ENCODE results near the gene CCR4. TPM values are rescaled to one million over a fixed set of nuclear protein-coding genes. Genes with fewer than 3 reads are reported as not detected.

The CCR4 gene
- total RNA-seq, 1 donor: not detected

- Histone ChIP-seq H3K36me3 (ENCODE audit: insufficient read depth, low read length) (no peaks in the 10 kb centered on the region), H3K27ac (ENCODE audit: low read depth, low read length) (no peak overlapping the region), H3K9me3 (ENCODE audit: low read depth, low read length) (no peaks in the 10 kb centered on the region), H2AFZ (ENCODE audit: low read length) (no peak overlapping the region), H4K20me1 (ENCODE audit: insufficient read depth, low read length) (no peaks in the 10 kb centered on the region), H3K79me2 (ENCODE audit: insufficient read depth, low read length) (no peaks in the 10 kb centered on the region), H3K4me3 (ENCODE audit: insufficient read depth, low read length) (no peak overlapping the region), H3K4me2 (ENCODE audit: insufficient read depth, low read length) (no peak overlapping the region), H3K27me3 (ENCODE audit: insufficient read depth, low read length) (peaks cover 3% of the 10 kb centered on the region), H3K4me1 (ENCODE audit: insufficient read depth, low read length) (no peaks in the 10 kb centered on the region)
- TF ChIP-seq CTCF (IDR thresholded peaks at IDR 0.05; ENCODE audit: extremely low read depth, low read depth, low read length): no peak
- DNase-seq (ENCODE audit: insufficient read length, low spot score, missing footprints): no peak
Observed at GRCh38 chr3:32946973-32947788, 4.3 kb upstream of the CCR4 start.

- no peaks in the 10 kb centered on the region for H4K20me1 ChIP-seq (ENCODE audit: insufficient read depth, low read length)
- peaks cover 3% of the 10 kb centered on the region for H3K27me3 ChIP-seq (ENCODE audit: insufficient read depth, low read length)
- no peaks in the 10 kb centered on the region for H3K9me3 ChIP-seq (ENCODE audit: low read depth, low read length)
- H3K27ac ChIP-seq (ENCODE audit: low read depth, low read length): no peak overlapping the region
- no peaks in the 10 kb centered on the region for H3K4me1 ChIP-seq (ENCODE audit: insufficient read depth, low read length)
- DNase-seq (ENCODE audit: insufficient read length, low spot score, missing footprints): peak; percentile 87
- H3K79me2 ChIP-seq (ENCODE audit: insufficient read depth, low read length): no peaks in the 10 kb centered on the region
- H2AFZ ChIP-seq (ENCODE audit: low read length): peak overlapping the region; percentile 6
- TF ChIP-seq CTCF (IDR thresholded peaks at IDR 0.05; ENCODE audit: extremely low read depth, low read depth, low read length): peak; percentile 86
- H3K36me3 ChIP-seq (ENCODE audit: insufficient read depth, low read length): no peaks in the 10 kb centered on the region
- no peak overlapping the region for H3K4me3 ChIP-seq (ENCODE audit: insufficient read depth, low read length)
- H3K4me2 ChIP-seq (ENCODE audit: insufficient read depth, low read length): no peak overlapping the region
Observed at GRCh38 chr3:32947789-32948238, 3.6 kb upstream of the CCR4 start.

GRCh38 chr3:32948625-32949445 is 2.6 kb upstream of the CCR4 start:
- Histone ChIP-seq H4K20me1 (ENCODE audit: insufficient read depth, low read length) (no peaks in the 10 kb centered on the region), H3K27ac (ENCODE audit: low read depth, low read length) (no peak overlapping the region), H3K4me3 (ENCODE audit: insufficient read depth, low read length) (no peak overlapping the region), H3K4me1 (ENCODE audit: insufficient read depth, low read length) (no peaks in the 10 kb centered on the region), H3K9me3 (ENCODE audit: low read depth, low read length) (no peaks in the 10 kb centered on the region), H3K4me2 (ENCODE audit: insufficient read depth, low read length) (no peak overlapping the region), H3K27me3 (ENCODE audit: insufficient read depth, low read length) (peaks cover 3% of the 10 kb centered on the region), H3K79me2 (ENCODE audit: insufficient read depth, low read length) (no peaks in the 10 kb centered on the region), H2AFZ (ENCODE audit: low read length) (no peak overlapping the region), H3K36me3 (ENCODE audit: insufficient read depth, low read length) (no peaks in the 10 kb centered on the region)
- no peak for TF ChIP-seq CTCF (IDR thresholded peaks at IDR 0.05; ENCODE audit: extremely low read depth, low read depth, low read length)
- no peak for DNase-seq (ENCODE audit: insufficient read length, low spot score, missing footprints)

GRCh38 chr3:32950516-32950915 is 928 bp upstream of the CCR4 start:
- Histone ChIP-seq H3K4me1 (ENCODE audit: insufficient read depth, low read length) (no peaks in the 10 kb centered on the region), H3K4me2 (ENCODE audit: insufficient read depth, low read length) (no peak overlapping the region), H4K20me1 (ENCODE audit: insufficient read depth, low read length) (no peaks in the 10 kb centered on the region), H3K36me3 (ENCODE audit: insufficient read depth, low read length) (no peaks in the 10 kb centered on the region), H3K27me3 (ENCODE audit: insufficient read depth, low read length) (peaks cover 3% of the 10 kb centered on the region), H3K4me3 (ENCODE audit: insufficient read depth, low read length) (no peak overlapping the region), H3K79me2 (ENCODE audit: insufficient read depth, low read length) (no peaks in the 10 kb centered on the region), H2AFZ (ENCODE audit: low read length) (no peak overlapping the region), H3K27ac (ENCODE audit: low read depth, low read length) (no peak overlapping the region), H3K9me3 (ENCODE audit: low read depth, low read length) (no peaks in the 10 kb centered on the region)
- no peak for TF ChIP-seq CTCF (IDR thresholded peaks at IDR 0.05; ENCODE audit: extremely low read depth, low read depth, low read length)
- no peak for DNase-seq (ENCODE audit: insufficient read length, low spot score, missing footprints)

Measured in osteoblast (primary cell).